Subcutaneous adipose tissue (tissue), 4 donors: ENCODE results near the gene SEC14L5. TPM values are rescaled to one million over a fixed set of nuclear protein-coding genes. Genes with fewer than 3 reads are reported as not detected.

Experiments used
- CTCF ChIP-seq: fragments of 450-650 bp; IDR thresholded peaks from one replicate; pipeline ENCODE4 v1.5.1; 2016; ENCODE audit warnings: low read depth, mild to moderate bottlenecking, control low read depth, antibody characterized with exemption, moderate library complexity
- total RNA-seq, 4 donors: library from RNA; depleted of rRNA; stranded (reverse); fragments of >200 nt; gene quantifications; one replicate each; pipeline ENCODE4 v1.1.0, GENCODE V29; 2016

Gene SEC14L5
- total RNA-seq, 4 donors from 2014 or later, result 0.33 to 0.68 (median 0.61) TPM

- no peak for TF ChIP-seq CTCF
These were observed 760 bp upstream of the SEC14L5 start for GRCh38 chr16:4957420-4957719.

- TF ChIP-seq CTCF, result no peak
These were observed 644 bp downstream of the SEC14L5 start for GRCh38 chr16:4958510-4959438.

GRCh38 chr16:4960579-4960978, 2.4 kb downstream of the SEC14L5 start:
- TF ChIP-seq CTCF, result no peak

GRCh38 chr16:4962716-4963115, 4.6 kb downstream of the SEC14L5 start:
- TF ChIP-seq CTCF, result no peak

- no peak for TF ChIP-seq CTCF
These were observed 8.8 kb downstream of the SEC14L5 start for GRCh38 chr16:4966736-4967453.

- TF ChIP-seq CTCF, result no peak
These were observed 10.9 kb downstream of the SEC14L5 start for GRCh38 chr16:4968879-4969483.

- TF ChIP-seq CTCF, result no peak
These were observed 11.9 kb downstream of the SEC14L5 start for GRCh38 chr16:4970010-4970409.
